ENCODE measurements around the gene ETV6.

DNA sequence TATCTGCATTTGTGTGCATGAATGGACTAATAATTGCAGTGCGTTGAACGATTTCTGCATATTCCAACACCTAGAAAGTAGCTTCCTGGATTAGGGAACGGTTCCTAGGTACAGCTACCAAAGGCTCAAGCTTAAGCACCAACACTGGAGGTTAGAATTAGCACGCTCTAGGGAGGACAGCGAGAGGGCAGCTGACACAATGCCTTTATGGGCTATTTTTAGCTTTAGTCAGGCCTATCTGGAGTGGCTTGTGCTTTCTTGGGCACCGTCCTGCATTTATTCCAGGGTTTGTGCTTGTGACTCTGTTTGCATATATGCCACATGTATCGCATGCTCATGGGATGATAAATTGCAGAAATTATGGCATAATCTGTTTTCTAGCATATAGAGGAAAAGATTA is 13.7 kb downstream of the ETV6 start:
- TF ChIP-seq, protein P1, sequence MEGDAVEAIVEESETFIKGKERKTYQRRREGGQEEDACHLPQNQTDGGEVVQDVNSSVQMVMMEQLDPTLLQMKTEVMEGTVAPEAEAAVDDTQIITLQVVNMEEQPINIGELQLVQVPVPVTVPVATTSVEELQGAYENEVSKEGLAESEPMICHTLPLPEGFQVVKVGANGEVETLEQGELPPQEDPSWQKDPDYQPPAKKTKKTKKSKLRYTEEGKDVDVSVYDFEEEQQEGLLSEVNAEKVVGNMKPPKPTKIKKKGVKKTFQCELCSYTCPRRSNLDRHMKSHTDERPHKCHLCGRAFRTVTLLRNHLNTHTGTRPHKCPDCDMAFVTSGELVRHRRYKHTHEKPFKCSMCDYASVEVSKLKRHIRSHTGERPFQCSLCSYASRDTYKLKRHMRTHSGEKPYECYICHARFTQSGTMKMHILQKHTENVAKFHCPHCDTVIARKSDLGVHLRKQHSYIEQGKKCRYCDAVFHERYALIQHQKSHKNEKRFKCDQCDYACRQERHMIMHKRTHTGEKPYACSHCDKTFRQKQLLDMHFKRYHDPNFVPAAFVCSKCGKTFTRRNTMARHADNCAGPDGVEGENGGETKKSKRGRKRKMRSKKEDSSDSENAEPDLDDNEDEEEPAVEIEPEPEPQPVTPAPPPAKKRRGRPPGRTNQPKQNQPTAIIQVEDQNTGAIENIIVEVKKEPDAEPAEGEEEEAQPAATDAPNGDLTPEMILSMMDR (optimal IDR thresholded peaks at IDR 0.05 in 1 of 3, IDR thresholded peaks at IDR 0.05 in 1 of 3, conservative IDR thresholded peaks at IDR 0.05 in 1 of 3; ENCODE audit: extremely low read depth in 1 of 3, insufficient read depth in 2 of 3, low read length in 3 of 3), result no peak
- no peak for TF ChIP-seq EZH2 (IDR thresholded peaks at IDR 0.05; ENCODE audit: low read length)
